ENCODE data around the gene NT5DC2. TPM values are rescaled to one million over a fixed set of nuclear protein-coding genes. Genes with fewer than 3 reads are reported as not detected.

The NT5DC2 gene
- total RNA-seq, 1 experiment from 2014 or later, result 50.0 TPM

DNA sequence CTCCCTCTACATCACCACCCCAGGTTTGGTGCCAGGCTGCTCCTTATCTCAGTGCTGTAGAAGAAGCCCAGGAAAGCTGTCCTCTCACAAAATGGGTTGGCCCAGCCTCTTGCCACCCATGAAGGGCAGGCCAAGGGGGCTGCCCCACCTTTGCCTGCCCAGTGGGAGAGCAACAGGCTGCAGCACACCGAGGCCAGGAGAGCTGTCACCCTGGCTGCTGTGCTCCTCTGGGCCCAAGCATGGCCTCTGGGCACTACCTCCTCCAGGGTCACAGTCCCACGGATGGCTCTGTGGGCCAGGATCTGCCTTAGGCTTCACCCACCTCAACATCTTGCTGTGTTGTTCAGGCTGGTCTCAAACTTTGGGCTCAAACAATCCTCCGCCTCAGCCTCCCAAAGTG, 44.9 kb downstream of the NT5DC2 start:
- no peak for DNase-seq (ENCODE audit: low read depth)

DNA sequence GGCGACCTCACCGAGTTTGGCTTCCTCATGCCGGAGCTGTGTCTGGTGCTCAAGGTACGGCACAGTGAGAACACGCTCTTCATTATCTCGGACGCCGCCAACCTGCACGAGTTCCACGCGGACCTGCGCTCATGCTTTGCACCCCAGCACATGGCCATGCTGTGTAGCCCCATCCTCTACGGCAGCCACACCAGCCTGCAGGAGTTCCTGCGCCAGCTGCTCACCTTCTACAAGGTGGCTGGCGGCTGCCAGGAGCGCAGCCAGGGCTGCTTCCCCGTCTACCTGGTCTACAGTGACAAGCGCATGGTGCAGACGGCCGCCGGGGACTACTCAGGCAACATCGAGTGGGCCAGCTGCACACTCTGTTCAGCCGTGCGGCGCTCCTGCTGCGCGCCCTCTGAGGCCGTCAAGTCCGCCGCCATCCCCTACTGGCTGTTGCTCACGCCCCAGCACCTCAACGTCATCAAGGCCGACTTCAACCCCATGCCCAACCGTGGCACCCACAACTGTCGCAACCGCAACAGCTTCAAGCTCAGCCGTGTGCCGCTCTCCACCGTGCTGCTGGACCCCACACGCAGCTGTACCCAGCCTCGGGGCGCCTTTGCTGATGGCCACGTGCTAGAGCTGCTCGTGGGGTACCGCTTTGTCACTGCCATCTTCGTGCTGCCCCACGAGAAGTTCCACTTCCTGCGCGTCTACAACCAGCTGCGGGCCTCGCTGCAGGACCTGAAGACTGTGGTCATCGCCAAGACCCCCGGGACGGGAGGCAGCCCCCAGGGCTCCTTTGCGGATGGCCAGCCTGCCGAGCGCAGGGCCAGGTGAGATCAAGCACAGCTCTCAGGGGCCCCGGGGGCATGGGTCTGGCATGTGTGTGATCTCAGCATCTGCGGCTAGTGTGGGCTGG, 45.6 kb downstream of the NT5DC2 start:
- DNase-seq (ENCODE audit: low read depth), result no peak

DNA sequence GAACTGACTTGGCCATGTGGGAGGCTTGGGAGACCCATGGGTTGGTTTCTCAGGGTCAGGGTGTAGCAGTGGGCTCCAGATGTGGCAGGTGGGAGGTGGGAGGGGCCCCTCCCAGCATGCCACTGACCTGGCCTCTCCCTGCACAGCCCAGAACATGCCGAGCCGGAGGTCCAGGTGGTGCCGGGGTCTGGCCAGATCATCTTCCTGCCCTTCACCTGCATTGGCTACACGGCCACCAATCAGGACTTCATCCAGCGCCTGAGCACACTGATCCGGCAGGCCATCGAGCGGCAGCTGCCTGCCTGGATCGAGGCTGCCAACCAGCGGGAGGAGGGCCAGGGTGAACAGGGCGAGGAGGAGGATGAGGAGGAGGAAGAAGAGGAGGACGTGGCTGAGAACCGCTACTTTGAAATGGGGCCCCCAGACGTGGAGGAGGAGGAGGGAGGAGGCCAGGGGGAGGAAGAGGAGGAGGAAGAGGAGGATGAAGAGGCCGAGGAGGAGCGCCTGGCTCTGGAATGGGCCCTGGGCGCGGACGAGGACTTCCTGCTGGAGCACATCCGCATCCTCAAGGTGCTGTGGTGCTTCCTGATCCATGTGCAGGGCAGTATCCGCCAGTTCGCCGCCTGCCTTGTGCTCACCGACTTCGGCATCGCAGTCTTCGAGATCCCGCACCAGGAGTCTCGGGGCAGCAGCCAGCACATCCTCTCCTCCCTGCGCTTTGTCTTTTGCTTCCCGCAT, 46.4 kb downstream of the NT5DC2 start:
- no peak for DNase-seq (ENCODE audit: low read depth)

DNA sequence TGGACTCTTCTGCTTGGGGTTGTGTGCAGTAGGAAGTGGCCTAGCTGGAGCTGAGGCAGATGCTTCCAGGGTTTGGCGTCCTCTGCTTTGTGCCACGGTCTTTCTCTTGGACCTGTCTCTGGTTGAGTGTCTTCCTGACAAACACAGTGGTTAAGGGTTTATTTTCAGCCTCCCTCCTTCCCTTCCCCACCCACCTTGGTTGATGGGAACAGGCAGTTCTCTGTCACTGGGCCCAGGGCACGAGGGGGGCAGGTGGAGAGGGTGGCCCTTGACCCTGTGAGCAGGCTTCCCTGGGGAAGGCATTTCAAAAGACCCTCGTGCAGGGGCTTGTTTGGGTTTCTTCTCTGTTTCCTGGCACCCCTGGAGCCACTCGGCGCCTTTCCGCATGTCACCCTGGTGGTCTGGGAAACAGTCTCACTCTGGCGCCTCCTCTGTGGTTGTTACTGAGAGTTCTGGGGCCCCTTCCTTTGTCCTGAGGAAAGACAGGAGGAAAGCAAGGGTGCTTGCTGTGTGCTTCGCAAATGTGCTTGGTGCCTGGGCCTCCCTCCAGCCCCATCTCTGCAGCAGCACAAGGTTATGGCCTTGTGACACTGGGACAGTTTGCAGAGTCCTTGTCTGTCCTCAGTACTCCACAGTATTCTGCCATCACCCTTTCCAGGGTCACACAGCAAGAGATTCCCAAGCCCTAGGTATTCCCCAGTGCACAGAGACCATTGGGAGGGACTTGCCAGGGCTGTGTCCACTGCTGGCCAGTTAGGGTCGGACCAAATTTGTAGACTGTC, 48.8 kb downstream of the NT5DC2 start:
- no peak for DNase-seq (ENCODE audit: low read depth)

DNA sequence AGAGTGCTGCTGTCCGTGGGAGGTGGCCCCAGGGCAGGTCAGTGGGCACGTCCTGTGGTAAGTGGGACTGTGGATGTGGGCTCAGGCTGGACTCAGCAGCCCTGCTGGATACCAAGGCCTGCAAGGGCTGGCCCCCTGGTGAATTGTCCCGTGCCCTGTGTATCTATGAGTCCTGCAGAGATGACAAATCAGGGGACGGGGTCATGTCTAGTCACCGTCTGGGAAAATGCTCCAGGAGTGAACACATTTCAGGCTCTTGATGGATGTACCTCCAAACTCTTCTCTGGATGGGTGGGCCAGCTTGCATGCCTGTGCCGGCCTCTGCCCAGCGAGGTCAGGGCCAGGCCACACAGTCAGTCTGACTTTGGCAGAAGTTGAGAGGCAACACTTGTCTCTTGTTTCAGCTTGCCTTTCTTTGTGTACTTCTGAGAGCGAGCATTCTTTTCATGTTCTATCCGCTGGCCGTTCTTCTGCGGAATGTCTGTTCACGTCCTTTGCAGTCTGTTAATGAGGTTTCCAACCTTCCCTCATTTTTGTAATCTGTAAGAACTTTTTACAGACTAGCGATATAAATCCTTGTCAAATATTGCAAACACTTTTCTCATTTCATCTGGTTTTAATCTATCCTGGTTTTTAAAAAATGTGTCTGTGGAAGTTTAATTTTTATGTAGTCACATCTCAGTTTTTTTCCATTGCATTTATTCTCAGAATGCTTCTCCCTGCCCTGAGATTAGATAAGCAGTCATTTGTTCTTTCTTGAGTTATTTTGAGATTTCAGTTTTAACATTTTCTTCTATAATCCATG, 49.9 kb downstream of the NT5DC2 start:
- no peak for DNase-seq (ENCODE audit: low read depth)

DNA sequence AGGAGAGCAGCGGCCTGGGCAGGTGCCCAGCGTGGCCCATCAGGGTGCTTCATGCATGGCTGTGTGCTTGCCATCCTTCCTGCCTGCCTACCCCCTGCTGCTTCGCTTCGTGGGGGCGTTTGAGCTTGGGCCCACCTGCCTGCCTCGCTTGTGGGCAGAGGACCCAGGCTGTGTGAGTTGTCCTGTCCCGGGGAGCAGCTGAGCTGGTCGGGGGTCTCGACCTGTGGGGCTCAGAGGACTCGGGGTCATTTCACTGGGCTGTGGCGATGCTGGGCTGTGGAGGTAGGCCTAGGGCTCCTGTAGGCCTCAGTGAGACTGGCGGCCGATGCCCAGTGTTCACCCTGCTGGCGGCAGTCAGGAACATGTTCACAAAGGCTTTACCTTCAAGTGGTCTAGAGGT, 50.6 kb downstream of the NT5DC2 start:
- DNase-seq (ENCODE audit: low read depth), result no peak

DNA sequence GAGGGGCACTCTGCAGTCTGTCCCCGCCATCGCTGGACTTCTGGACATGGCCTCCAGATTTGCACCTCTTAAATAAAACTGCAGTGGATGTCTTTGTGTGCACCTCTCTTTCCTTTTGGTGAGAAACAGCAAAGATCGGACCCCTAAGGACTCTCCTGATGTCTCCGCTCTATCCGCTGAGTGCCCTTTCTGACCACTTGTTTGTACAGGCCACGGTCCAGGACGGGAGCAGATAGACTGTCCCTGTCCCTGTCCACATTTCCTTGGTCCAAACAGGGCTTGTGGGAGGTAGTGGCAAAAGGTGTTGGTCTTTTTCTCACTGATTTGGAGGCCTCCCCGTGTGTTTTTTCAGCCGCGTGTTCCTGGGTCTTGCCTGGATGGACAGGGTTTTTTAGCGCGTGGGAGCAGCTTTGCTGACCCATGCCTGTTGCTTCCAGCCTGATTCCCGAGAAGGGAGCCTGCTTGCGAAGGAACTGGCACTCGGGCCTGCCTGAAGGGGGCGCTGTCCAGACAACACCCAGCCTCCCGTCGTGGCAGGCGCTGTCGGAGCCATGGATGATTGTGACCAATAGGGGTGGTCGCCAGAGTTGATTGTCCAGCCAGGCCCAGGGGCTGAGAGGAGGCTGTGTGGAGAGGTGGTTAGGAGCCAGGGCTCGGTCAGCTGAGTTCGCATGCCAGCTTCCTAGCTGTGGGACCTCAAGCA, 51.7 kb downstream of the NT5DC2 start:
- DNase-seq (ENCODE audit: low read depth), result no peak

DNA sequence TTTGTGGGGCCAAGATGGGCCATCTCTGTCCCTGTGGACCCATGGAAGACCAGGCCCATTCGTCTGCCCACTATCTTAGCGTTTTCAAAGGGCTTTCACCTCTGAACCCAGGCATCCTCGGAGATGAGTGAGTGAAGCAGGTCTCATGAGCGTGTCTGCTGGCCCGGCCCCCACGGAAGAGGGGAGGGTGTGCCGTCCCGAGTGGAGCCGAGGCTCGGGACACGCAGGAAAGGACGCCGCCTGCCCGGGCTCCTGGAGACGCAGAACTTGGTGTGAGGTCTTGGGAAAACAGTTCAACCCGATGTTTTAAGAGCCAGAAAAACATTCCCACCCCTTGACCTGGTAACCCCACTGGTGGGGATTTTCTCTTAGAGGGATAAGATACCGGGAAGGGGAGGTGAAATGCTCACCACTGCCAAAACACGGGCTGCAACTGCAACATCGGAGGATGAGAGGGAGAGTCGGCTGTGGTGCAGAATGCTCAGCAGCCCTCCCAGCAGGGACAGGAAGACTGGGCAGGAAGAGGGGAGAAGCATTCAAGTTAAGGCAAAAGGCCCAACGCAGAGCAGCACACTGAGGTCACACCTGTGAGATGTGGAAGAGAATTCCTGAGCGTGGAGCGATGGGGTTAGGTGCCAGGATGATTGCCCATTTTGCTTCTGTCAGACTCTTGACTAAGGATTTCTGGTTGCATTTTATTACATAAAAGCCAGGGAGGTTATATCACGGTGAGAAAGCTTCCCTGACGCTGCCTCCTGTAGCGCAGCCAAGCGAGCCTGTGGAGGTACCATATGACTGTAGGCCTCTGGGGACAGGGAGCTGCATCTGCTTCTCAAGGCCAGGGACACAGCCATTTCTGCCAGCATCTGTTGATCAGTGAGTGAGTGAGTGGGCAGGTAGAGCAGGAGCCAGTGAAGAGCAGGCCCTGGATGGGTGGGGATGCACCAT, 52.6 kb downstream of the NT5DC2 start:
- no peak for DNase-seq (ENCODE audit: low read depth)

DNA sequence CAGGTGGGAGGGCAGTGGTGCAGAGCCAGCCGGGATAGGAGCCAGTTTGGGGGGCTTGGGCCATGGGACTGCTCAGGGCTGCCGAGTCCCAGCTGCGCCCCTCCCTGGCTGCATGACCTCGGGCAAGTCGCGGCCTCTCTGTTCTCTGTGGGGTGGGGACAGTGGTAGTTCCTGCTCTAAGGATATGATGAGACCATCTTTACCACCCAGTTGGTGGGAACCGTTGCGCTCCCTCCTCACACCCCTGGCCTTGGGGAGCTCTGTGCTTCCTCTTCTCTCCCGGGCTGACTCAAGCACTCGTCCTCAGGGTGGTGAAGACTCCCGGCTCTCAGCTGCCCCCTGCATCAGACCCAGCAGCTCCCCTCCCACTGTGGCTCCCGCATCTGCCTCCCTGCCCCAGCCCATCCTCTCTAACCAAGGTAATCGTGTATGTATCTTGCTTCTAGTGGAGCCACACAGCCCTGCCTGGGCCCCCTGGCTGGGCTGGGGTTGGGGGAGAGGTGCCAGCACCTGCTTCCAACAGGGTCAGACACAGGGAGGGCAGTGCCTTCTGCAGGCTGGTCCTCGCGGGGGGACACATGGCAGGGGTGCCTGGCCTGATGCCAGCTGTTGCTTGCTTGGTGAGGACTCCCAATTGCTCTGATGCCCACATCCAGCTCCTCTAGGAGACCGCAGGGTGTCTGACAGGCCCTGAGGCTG, 53.6 kb downstream of the NT5DC2 start:
- no peak for DNase-seq (ENCODE audit: low read depth)

DNA sequence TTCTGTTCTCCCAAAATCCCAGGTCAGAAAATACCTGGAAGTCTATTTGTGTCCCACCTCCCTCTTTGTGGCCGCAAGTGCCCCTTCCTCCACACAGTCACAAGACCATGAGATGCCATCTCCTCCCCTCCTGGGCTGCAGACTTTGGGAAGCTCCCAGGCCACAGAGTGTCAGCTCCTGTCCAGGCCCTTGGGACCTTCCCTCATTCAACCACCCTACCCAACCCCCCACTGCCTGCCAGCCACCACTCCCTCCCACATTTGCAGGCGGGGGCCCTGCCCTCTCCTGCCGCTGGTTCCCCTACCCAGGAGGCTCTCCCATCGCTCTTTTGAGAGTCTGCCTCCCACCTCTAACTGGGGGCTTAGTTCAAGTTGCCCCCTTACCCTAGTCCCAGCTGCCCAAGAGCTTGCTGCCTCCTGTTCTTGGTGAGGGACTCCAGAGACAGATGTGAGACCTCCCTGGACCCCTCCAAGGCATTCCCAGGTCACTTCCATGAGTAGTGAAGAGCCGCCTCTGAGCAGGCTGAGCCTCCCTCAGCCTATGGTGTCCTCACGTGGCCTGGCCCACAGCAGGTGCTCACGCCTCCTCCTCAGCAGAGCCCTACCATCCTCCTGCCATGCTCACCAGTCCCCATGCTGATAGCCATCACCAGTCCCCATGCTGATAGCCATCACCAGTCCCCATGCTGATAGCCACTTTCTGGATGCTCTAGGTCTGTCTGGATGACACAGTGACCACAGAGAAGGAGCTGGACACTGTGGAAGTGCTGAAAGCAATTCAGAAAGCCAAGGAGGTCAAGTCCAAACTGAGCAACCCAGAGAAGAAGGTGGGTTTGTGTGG, 54.4 kb downstream of the NT5DC2 start:
- no peak for DNase-seq (ENCODE audit: low read depth)

DNA sequence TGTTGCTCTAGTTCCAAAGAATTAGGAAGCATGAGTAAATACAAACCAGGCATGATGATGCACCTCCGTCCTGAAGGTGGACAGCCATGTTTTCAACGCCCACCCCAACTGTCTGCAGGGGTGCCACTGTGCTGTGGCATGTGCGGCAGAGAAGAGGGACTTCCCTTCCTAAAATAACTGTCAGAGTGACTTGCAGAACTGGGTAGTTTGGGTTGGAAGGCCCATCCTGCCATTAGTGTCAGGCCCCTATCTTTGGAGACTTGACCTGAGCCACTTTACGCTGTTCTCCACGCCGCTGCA, 55.9 kb downstream of the NT5DC2 start:
- DNase-seq (ENCODE audit: low read depth), result no peak

DNA sequence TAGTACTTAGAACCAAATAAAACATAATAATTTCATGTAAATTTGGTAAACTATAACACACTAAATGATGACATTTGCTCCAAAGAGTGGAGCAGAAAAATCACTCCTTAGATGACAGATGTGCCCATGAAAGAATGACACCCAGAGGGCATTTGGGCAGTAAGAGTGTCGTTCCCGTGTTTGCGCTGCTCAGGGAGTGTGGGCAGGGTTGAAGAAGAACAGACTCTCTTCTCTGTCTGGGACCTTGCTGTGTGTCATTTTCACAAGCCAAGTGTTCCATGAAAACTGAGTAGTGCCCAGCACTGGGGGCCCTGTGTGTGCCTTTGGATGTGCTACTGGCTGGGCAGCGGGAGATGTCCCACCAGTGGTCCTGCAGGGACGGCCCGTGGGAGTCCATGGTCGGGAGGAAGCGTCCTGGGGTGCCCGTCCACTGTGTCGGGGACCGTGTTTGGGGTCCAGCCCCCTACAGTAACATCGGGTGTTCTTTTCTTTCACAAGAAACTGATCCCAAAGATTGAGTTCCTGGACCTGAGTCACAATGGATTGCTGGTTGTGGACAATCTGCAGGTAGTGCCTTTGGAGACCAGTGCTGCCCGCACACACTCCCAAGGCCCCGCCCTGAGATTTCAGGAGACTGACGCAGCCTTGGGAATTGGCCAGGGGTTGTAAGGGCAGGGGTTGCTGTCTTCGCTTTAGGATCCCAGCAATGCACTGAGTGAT, 56.4 kb downstream of the NT5DC2 start:
- no peak for DNase-seq (ENCODE audit: low read depth)

Other genes starting within 250 kb of the NT5DC2 start
- 1.6 and 2.8 TPM in 2 replicates for gene GLYCTK, start 246.0 kb downstream of the NT5DC2 start, total RNA-seq (2014; rRNA removed; shearing (Covaris generic))
- 0.02 and 0.52 TPM in 2 replicates for gene DNAH1, start 217.5 kb downstream of the NT5DC2 start, total RNA-seq (2014; rRNA removed; shearing (Covaris generic))
- 46.8 and 51.8 TPM in 2 replicates for gene BAP1, start 123.8 kb downstream of the NT5DC2 start, total RNA-seq (2014; rRNA removed; shearing (Covaris generic))
- gene PHF7, start 123.2 kb downstream of the NT5DC2 start, total RNA-seq (2014; rRNA removed; shearing (Covaris generic)), result 0.94 and 5.5 TPM in 2 replicates
- gene SEMA3G, start 88.8 kb downstream of the NT5DC2 start, total RNA-seq (2014; rRNA removed; shearing (Covaris generic)), result 0.07 TPM in 1 of 2 replicates, not detected in the other
- gene TNNC1, start 79.8 kb downstream of the NT5DC2 start, total RNA-seq (2014; rRNA removed; shearing (Covaris generic)), result not detected in 2 replicates
- gene NISCH, start 78.3 kb downstream of the NT5DC2 start, total RNA-seq (2014; rRNA removed; shearing (Covaris generic)), result 8.9 and 15.8 TPM in 2 replicates
- gene STAB1, start 38.5 kb downstream of the NT5DC2 start, total RNA-seq (2014; rRNA removed; shearing (Covaris generic)), result 0.05 TPM in 1 of 2 replicates, not detected in the other
- gene UQCC5, start 2.7 kb upstream of the NT5DC2 start, total RNA-seq (2014; rRNA removed; shearing (Covaris generic)), result 0.62 and 2.6 TPM in 2 replicates
- gene PBRM1, start 152.1 kb upstream of the NT5DC2 start, total RNA-seq (2014; rRNA removed; shearing (Covaris generic)), result 16.6 and 24.5 TPM in 2 replicates
- 85.4 and 114 TPM in 2 replicates for gene GNL3, start 152.2 kb upstream of the NT5DC2 start, total RNA-seq (2014; rRNA removed; shearing (Covaris generic))
- gene GLT8D1, start 171.9 kb upstream of the NT5DC2 start, total RNA-seq (2014; rRNA removed; shearing (Covaris generic)), result 55.3 and 79.9 TPM in 2 replicates
- gene SPCS1, start 172.2 kb upstream of the NT5DC2 start, total RNA-seq (2014; rRNA removed; shearing (Covaris generic)), result 186 and 310 TPM in 2 replicates
- 10.7 and 19.6 TPM in 2 replicates for gene NEK4, start 237.1 kb upstream of the NT5DC2 start, total RNA-seq (2014; rRNA removed; shearing (Covaris generic))
- not detected in 2 replicates for gene ITIH1, start 243.7 kb upstream of the NT5DC2 start, total RNA-seq (2014; rRNA removed; shearing (Covaris generic))

All from M059J (cell line).